ENCODE measurements around the gene GSK3B. TPM values are rescaled to one million over a fixed set of nuclear protein-coding genes. Genes with fewer than 3 reads are reported as not detected.

The GSK3B gene
- total and polyA plus RNA-seq, 8 donors = 6.2 to 59.1 (median 15.6) TPM

- intact Hi-C loops (cut with DNase I; ENCODE audit: low total_unique reads) = no loop called here
- Histone ChIP-seq H3K36me3 (peaks cover 0 to 6% (median 0%) of the 10 kb centered on the region in 4 donors), H3K27me3 (no peaks in the 10 kb centered on the region), H3K27ac (no peak overlapping the region), H3K9me3 (no peaks in the 10 kb centered on the region), H3K4me1 (peaks cover 0 to 13% (median 6%) of the 10 kb centered on the region in 4 donors), H3K4me3 (no peak overlapping the region)
- 79 to 93% (median 84%) methylated on average over 2 of the region's 2 CpGs for WGBS, 5 donors
- TF ChIP-seq POLR2A (IDR thresholded peaks at IDR 0.05) (no peak), EP300 (IDR thresholded peaks at IDR 0.05) (no peak), CTCF (IDR thresholded peaks at IDR 0.05) (no peak), POLR2AphosphoS5 (IDR thresholded peaks at IDR 0.05) (no peak)
- no peak for DNase-seq
Measured at GRCh38 chr3:119944091-119944490, 150.2 kb downstream of the GSK3B start.

GRCh38 chr3:119939077-119939476, 155.2 kb downstream of the GSK3B start:
- H3K27me3 ChIP-seq = no peaks in the 10 kb centered on the region
- DNase-seq = no peak
- H3K9me3 ChIP-seq = no peaks in the 10 kb centered on the region
- no peak overlapping the region for H3K4me3 ChIP-seq
- WGBS, 5 donors = 91 to 100% (median 95%) methylated on average over 1 of the region's 1 CpG
- H3K4me1 ChIP-seq = peaks cover 0 to 7% (median 0%) of the 10 kb centered on the region in 4 donors
- intact Hi-C loops (cut with DNase I; ENCODE audit: low total_unique reads) = no loop called here
- H3K36me3 ChIP-seq = no peaks in the 10 kb centered on the region
- TF ChIP-seq POLR2AphosphoS5 (IDR thresholded peaks at IDR 0.05) = no peak
- TF ChIP-seq EP300 (IDR thresholded peaks at IDR 0.05) = no peak
- TF ChIP-seq POLR2A (IDR thresholded peaks at IDR 0.05) = no peak
- no peak for TF ChIP-seq CTCF (IDR thresholded peaks at IDR 0.05)
- no peak overlapping the region for H3K27ac ChIP-seq

- peak in 1 of 2 donors; percentile 32 for DNase-seq
- Histone ChIP-seq H3K36me3 (no peaks in the 10 kb centered on the region), H3K27me3 (no peaks in the 10 kb centered on the region), H3K9me3 (no peaks in the 10 kb centered on the region), H3K27ac (no peak overlapping the region), H3K4me1 (peaks cover 0 to 7% (median 0%) of the 10 kb centered on the region in 4 donors), H3K4me3 (no peak overlapping the region)
- intact Hi-C loops (cut with DNase I; ENCODE audit: low total_unique reads) = no loop called here
- TF ChIP-seq POLR2A (IDR thresholded peaks at IDR 0.05) (no peak), POLR2AphosphoS5 (IDR thresholded peaks at IDR 0.05) (no peak), CTCF (IDR thresholded peaks at IDR 0.05) (no peak), EP300 (IDR thresholded peaks at IDR 0.05) (no peak)
- 64 to 77% (median 71%) methylated on average over 2 of the region's 2 CpGs for WGBS, 5 donors
Measured at GRCh38 chr3:119937229-119937628, 157.0 kb downstream of the GSK3B start.

GRCh38 chr3:119934249-119934648, 160.0 kb downstream of the GSK3B start:
- DNase-seq = no peak
- no peak overlapping the region for H3K4me3 ChIP-seq
- no peak overlapping the region for H3K27ac ChIP-seq
- no peaks in the 10 kb centered on the region for H3K9me3 ChIP-seq
- H3K4me1 ChIP-seq = peaks cover 0 to 7% (median 2%) of the 10 kb centered on the region in 4 donors
- no peaks in the 10 kb centered on the region for H3K27me3 ChIP-seq
- WGBS, 5 donors = 84 to 90% (median 88%) methylated on average over 3 of the region's 3 CpGs
- H3K36me3 ChIP-seq = no peaks in the 10 kb centered on the region
- intact Hi-C loops (cut with DNase I; ENCODE audit: low total_unique reads) = no loop called here
- TF ChIP-seq CTCF (IDR thresholded peaks at IDR 0.05) = no peak
- TF ChIP-seq POLR2AphosphoS5 (IDR thresholded peaks at IDR 0.05) = no peak
- TF ChIP-seq POLR2A (IDR thresholded peaks at IDR 0.05) = no peak
- no peak for TF ChIP-seq EP300 (IDR thresholded peaks at IDR 0.05)

All from stomach (tissue), 9 donors.